Measurements from ENCODE around the gene TBC1D1. TPM values are rescaled to one million over a fixed set of nuclear protein-coding genes. Genes with fewer than 3 reads are reported as not detected.

TBC1D1 gene
- polyA plus RNA-seq, 1 donor from 2014 or later, result 23.2 TPM

DNA sequence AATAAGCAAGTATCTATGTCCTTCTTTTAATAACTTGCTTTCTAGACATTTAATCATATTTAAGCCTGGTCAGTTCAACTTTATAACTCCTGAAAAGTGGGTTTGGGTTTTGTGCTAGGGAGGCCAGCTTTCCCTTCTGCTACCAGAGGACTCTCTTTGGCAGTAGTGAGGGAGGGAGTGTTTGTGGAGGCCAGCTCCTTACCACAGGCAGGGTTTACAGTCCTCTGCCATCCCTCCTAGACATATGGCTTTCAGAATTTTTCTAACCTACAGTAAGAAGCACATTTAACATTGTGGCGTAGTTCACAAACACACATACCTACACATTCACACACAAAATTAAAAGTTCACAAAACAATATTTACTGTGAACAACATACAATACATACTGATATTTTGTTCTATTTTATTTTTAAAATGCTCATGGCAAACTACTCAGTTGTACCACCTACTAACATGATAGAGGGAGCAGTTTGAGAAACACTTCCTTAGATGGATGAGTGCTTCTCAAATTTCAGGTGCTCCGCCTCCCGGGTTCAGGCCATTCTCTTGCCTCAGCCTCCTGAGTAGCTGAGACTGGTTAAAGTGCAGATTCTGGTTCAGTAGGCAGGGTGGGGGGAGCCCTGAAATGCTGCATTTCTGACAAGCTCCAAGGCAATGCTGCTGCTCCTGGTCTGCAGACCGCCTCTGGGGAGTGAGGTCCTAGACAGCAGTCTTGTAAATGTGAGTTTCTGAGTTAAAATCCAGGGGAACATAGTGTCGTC is 156.0 kb downstream of the TBC1D1 start:
- H3K9me3 ChIP-seq (ENCODE audit: low read length), result no peaks in the 10 kb centered on the region
- H3K27me3 ChIP-seq (ENCODE audit: insufficient read depth, low read depth, low read length), result no peaks in the 10 kb centered on the region
- H3K4me3 ChIP-seq (ENCODE audit: low read length), result no peak overlapping the region
- no peaks in the 10 kb centered on the region for H3K79me2 ChIP-seq (replicated peaks; ENCODE audit: insufficient read depth, low read length)
- H3K9ac ChIP-seq (ENCODE audit: low read length), result no peak overlapping the region
- no peaks in the 10 kb centered on the region for H4K20me1 ChIP-seq (ENCODE audit: insufficient read depth)
- H3K9me2 ChIP-seq (ENCODE audit: insufficient read depth, low read length), result no peaks in the 10 kb centered on the region
- no peak overlapping the region for H2AFZ ChIP-seq (ENCODE audit: low read depth, low read length)
- H3K36me3 ChIP-seq (ENCODE audit: insufficient read depth, low read length), result no peaks in the 10 kb centered on the region
- H3K27ac ChIP-seq (ENCODE audit: low read length), result no peak overlapping the region
- no peaks in the 10 kb centered on the region for H3F3A ChIP-seq (ENCODE audit: insufficient read depth, low read length, poor library complexity, severe bottlenecking)
- no peak overlapping the region for H3K4me2 ChIP-seq (ENCODE audit: low read length)
- no peak for TF ChIP-seq RAD21 (conservative IDR thresholded peaks at IDR 0.05)
- TF ChIP-seq, protein P1, sequence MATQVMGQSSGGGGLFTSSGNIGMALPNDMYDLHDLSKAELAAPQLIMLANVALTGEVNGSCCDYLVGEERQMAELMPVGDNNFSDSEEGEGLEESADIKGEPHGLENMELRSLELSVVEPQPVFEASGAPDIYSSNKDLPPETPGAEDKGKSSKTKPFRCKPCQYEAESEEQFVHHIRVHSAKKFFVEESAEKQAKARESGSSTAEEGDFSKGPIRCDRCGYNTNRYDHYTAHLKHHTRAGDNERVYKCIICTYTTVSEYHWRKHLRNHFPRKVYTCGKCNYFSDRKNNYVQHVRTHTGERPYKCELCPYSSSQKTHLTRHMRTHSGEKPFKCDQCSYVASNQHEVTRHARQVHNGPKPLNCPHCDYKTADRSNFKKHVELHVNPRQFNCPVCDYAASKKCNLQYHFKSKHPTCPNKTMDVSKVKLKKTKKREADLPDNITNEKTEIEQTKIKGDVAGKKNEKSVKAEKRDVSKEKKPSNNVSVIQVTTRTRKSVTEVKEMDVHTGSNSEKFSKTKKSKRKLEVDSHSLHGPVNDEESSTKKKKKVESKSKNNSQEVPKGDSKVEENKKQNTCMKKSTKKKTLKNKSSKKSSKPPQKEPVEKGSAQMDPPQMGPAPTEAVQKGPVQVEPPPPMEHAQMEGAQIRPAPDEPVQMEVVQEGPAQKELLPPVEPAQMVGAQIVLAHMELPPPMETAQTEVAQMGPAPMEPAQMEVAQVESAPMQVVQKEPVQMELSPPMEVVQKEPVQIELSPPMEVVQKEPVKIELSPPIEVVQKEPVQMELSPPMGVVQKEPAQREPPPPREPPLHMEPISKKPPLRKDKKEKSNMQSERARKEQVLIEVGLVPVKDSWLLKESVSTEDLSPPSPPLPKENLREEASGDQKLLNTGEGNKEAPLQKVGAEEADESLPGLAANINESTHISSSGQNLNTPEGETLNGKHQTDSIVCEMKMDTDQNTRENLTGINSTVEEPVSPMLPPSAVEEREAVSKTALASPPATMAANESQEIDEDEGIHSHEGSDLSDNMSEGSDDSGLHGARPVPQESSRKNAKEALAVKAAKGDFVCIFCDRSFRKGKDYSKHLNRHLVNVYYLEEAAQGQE (IDR thresholded peaks at IDR 0.05; ENCODE audit: borderline replicate concordance), result no peak
- TF ChIP-seq SMC3 (conservative IDR thresholded peaks at IDR 0.05; ENCODE audit: poor library complexity), result no peak
- TF ChIP-seq, protein P2, sequence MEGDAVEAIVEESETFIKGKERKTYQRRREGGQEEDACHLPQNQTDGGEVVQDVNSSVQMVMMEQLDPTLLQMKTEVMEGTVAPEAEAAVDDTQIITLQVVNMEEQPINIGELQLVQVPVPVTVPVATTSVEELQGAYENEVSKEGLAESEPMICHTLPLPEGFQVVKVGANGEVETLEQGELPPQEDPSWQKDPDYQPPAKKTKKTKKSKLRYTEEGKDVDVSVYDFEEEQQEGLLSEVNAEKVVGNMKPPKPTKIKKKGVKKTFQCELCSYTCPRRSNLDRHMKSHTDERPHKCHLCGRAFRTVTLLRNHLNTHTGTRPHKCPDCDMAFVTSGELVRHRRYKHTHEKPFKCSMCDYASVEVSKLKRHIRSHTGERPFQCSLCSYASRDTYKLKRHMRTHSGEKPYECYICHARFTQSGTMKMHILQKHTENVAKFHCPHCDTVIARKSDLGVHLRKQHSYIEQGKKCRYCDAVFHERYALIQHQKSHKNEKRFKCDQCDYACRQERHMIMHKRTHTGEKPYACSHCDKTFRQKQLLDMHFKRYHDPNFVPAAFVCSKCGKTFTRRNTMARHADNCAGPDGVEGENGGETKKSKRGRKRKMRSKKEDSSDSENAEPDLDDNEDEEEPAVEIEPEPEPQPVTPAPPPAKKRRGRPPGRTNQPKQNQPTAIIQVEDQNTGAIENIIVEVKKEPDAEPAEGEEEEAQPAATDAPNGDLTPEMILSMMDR (IDR thresholded peaks at IDR 0.05; ENCODE audit: poor library complexity, severe bottlenecking), result no peak
- no peak for TF ChIP-seq MXI1 (conservative IDR thresholded peaks at IDR 0.05; ENCODE audit: poor library complexity, severe bottlenecking)
- no peak for TF ChIP-seq EZH2 (IDR thresholded peaks at IDR 0.05; ENCODE audit: borderline replicate concordance, insufficient read depth, low read length, poor library complexity, severe bottlenecking)
- no peak for TF ChIP-seq EP300 (conservative IDR thresholded peaks at IDR 0.05; ENCODE audit: poor library complexity, severe bottlenecking)

DNA sequence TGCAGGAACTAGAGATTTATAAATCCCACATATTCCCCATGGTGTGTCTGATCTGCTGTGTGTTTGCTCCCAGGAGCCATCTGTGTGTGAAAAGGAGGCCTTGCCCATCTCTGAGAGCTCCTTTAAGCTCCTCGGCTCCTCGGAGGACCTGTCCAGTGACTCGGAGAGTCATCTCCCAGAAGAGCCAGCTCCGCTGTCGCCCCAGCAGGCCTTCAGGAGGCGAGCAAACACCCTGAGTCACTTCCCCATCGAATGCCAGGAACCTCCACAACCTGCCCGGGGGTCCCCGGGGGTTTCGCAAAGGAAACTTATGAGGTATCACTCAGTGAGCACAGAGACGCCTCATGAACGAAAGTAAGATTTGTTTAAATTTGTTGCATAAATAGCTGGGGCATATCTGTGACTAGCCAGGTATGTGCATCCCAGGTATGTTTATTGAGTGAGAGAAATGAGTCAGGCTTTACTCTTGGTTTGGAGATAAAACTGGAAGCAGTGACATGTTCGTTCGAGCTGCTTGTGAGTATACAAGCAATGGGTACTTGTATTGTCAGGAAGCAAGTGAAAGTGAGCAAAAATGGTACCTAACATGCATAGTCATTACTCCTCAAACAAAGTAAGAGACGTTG is 158.8 kb downstream of the TBC1D1 start:
- no peak overlapping the region for H2AFZ ChIP-seq (ENCODE audit: low read depth, low read length)
- H3K9ac ChIP-seq (ENCODE audit: low read length), result no peak overlapping the region
- no peaks in the 10 kb centered on the region for H3F3A ChIP-seq (ENCODE audit: insufficient read depth, low read length, poor library complexity, severe bottlenecking)
- H3K36me3 ChIP-seq (ENCODE audit: insufficient read depth, low read length), result no peaks in the 10 kb centered on the region
- H3K27ac ChIP-seq (ENCODE audit: low read length), result no peak overlapping the region
- H4K20me1 ChIP-seq (ENCODE audit: insufficient read depth), result no peaks in the 10 kb centered on the region
- no peaks in the 10 kb centered on the region for H3K79me2 ChIP-seq (replicated peaks; ENCODE audit: insufficient read depth, low read length)
- TF ChIP-seq RAD21 (conservative IDR thresholded peaks at IDR 0.05) (no peak), MXI1 (conservative IDR thresholded peaks at IDR 0.05; ENCODE audit: poor library complexity, severe bottlenecking) (no peak), SMC3 (conservative IDR thresholded peaks at IDR 0.05; ENCODE audit: poor library complexity) (no peak), EP300 (conservative IDR thresholded peaks at IDR 0.05; ENCODE audit: poor library complexity, severe bottlenecking) (no peak), TAF1 (IDR thresholded peaks at IDR 0.05; ENCODE audit: low read depth) (no peak), POLR2AphosphoS5 (IDR thresholded peaks at IDR 0.05) (no peak), EZH2 (IDR thresholded peaks at IDR 0.05; ENCODE audit: borderline replicate concordance, insufficient read depth, low read length, poor library complexity, severe bottlenecking) (no peak)
- TF ChIP-seq, protein P1 (IDR thresholded peaks at IDR 0.05; ENCODE audit: borderline replicate concordance), result no peak
- TF ChIP-seq, protein P2 (IDR thresholded peaks at IDR 0.05; ENCODE audit: poor library complexity, severe bottlenecking), result no peak
- H3K9me2 ChIP-seq (ENCODE audit: insufficient read depth, low read length), result no peaks in the 10 kb centered on the region
- H3K9me3 ChIP-seq (ENCODE audit: low read length), result no peaks in the 10 kb centered on the region
- H3K4me2 ChIP-seq (ENCODE audit: low read length), result no peak overlapping the region
- H3K27me3 ChIP-seq (ENCODE audit: insufficient read depth, low read depth, low read length), result no peaks in the 10 kb centered on the region
- no peak overlapping the region for H3K4me3 ChIP-seq (ENCODE audit: low read length)

Measured in neural cell (in vitro differentiated cells).